Karpas-422 (cell line): Measurements from ENCODE around the gene TCF7L2. TPM values are rescaled to one million over a fixed set of nuclear protein-coding genes. Genes with fewer than 3 reads are reported as not detected.
"Not testable (repeated sequence)": the region's sequence is repeated elsewhere in the genome, so short reads cannot be mapped to it uniquely, and the experiment has no call there.

ENCODE experiments used
- DNase-seq: peaks from one replicate; pipeline ENCODE4 v3.0.0-alpha.2; 2015
- H2AFZ ChIP-seq: fragments of 200-600 bp; sonication (generic); 2 replicates; pipeline ENCODE4 v1.6.1; 2014; ENCODE audit warnings: antibody characterized with exemption, low read length, mixed read lengths
- H3K27ac ChIP-seq: fragments of 200-600 bp; sonication (generic); 2 replicates; pipeline ENCODE4 v1.5.1; 2014; ENCODE audit warnings: mild to moderate bottlenecking, low read length, moderate library complexity
- H3K27me3 ChIP-seq: fragments of 200-600 bp; sonication (generic); 2 replicates; pipeline ENCODE4 v1.6.1; 2014; ENCODE audit warnings: low read length, mixed read lengths
- H3K36me3 ChIP-seq: fragments of 200-600 bp; sonication (generic); 2 replicates; pipeline ENCODE4 v1.6.1; 2014; ENCODE audit warnings: low read length, mixed read lengths; ENCODE audit not compliant: insufficient read depth
- H3K4me1 ChIP-seq: fragments of 200-600 bp; sonication (generic); 2 replicates; pipeline ENCODE4 v1.6.1; 2014; ENCODE audit warnings: mild to moderate bottlenecking, low read length, mixed read lengths
- H3K4me2 ChIP-seq: fragments of 200-600 bp; sonication (generic); 2 replicates; pipeline ENCODE4 v1.6.1; 2014; ENCODE audit warnings: low read length, low read depth, mild to moderate bottlenecking; ENCODE audit not compliant: poor library complexity, severe bottlenecking
- H3K4me3 ChIP-seq: fragments of 200-600 bp; sonication (generic); 2 replicates; pipeline ENCODE4 v1.5.1; 2014; ENCODE audit warnings: mild to moderate bottlenecking, antibody characterized with exemption, low read length, mixed read lengths
- H3K79me2 ChIP-seq: fragments of 200-600 bp; sonication (generic); 2 replicates; pipeline ENCODE4 v1.6.1; 2014; ENCODE audit warnings: mild to moderate bottlenecking, low read length, mixed read lengths
- H3K9ac ChIP-seq: fragments of 200-600 bp; sonication (generic); 2 replicates; pipeline ENCODE4 v1.6.0; 2014; ENCODE audit warnings: low read length
- H3K9me2 ChIP-seq: fragments of 200-600 bp; sonication (generic), shearing (Covaris generic); replicated peaks from 2 replicates; pipeline ENCODE4 v1.6.0; 2014; ENCODE audit warnings: mild to moderate bottlenecking, low read length, moderate library complexity; ENCODE audit not compliant: insufficient read depth
- H3K9me3 ChIP-seq: fragments of 300-700, 200-600 bp; sonication (generic); 2 replicates; pipeline ENCODE4 v1.6.1; 2014; ENCODE audit warnings: low read length, mixed read lengths
- H4K20me1 ChIP-seq: fragments of 200-600 bp; sonication (generic); 2 replicates; pipeline ENCODE4 v1.6.1; 2014; ENCODE audit warnings: mild to moderate bottlenecking, antibody characterized with exemption, low read length, low read depth; ENCODE audit not compliant: insufficient read depth
- total RNA-seq: library from RNA; depleted of rRNA; stranded (reverse); fragments of >200 nt; shearing (Covaris generic); gene quantifications from 2 replicates; pipeline ENCODE4 v1.2.3, GENCODE V29; 2014; ENCODE audit warnings: low replicate concordance

TCF7L2 gene
- total RNA-seq, 1 experiment from 2014 or later = not detected

GRCh38 chr10:113108948-113109347 lies 158.9 kb downstream of the TCF7L2 start:
- no peaks in the 10 kb centered on the region for H3K27me3 ChIP-seq
- H3K4me2 ChIP-seq = no peak overlapping the region
- H3K4me1 ChIP-seq = no peaks in the 10 kb centered on the region
- H3K9ac ChIP-seq = no peak overlapping the region
- no peak for DNase-seq
- no peaks in the 10 kb centered on the region for H3K79me2 ChIP-seq
- H3K9me2 ChIP-seq = no peaks in the 10 kb centered on the region
- H4K20me1 ChIP-seq = no peaks in the 10 kb centered on the region
- H3K27ac ChIP-seq = no peak overlapping the region
- H3K4me3 ChIP-seq = no peak overlapping the region
- no peaks in the 10 kb centered on the region for H3K9me3 ChIP-seq
- H3K36me3 ChIP-seq = no peaks in the 10 kb centered on the region
- H2AFZ ChIP-seq = no peak overlapping the region

- not testable (repeated sequence) for H4K20me1 ChIP-seq, H3K79me2 ChIP-seq
Measured at GRCh38 chr10:113109482-113109881, 159.4 kb downstream of the TCF7L2 start.

GRCh38 chr10:113111260-113111659 lies 161.2 kb downstream of the TCF7L2 start:
- Histone ChIP-seq H3K4me1 (no peaks in the 10 kb centered on the region), H4K20me1 (no peaks in the 10 kb centered on the region), H2AFZ (no peak overlapping the region), H3K79me2 (no peaks in the 10 kb centered on the region), H3K27ac (no peak overlapping the region), H3K27me3 (no peaks in the 10 kb centered on the region), H3K9ac (no peak overlapping the region), H3K9me3 (no peaks in the 10 kb centered on the region), H3K9me2 (no peaks in the 10 kb centered on the region), H3K36me3 (no peaks in the 10 kb centered on the region), H3K4me2 (no peak overlapping the region), H3K4me3 (no peak overlapping the region)
- DNase-seq = no peak

More at GRCh38 chr10:113109482-113109881, 159.4 kb downstream of the TCF7L2 start:
- H3K4me2 ChIP-seq, H3K9ac ChIP-seq, H3K4me3 ChIP-seq, H3K27me3 ChIP-seq, H3K36me3 ChIP-seq, H3K9me2 ChIP-seq, H3K4me1 ChIP-seq, DNase-seq, H3K27ac ChIP-seq, H2AFZ ChIP-seq, H3K9me3 ChIP-seq: not testable (repeated sequence)

- Histone ChIP-seq H3K79me2 (no peaks in the 10 kb centered on the region), H3K9me2 (no peaks in the 10 kb centered on the region), H3K4me1 (no peaks in the 10 kb centered on the region), H3K9ac (no peak overlapping the region), H3K4me2 (no peak overlapping the region), H3K36me3 (no peaks in the 10 kb centered on the region), H3K4me3 (no peak overlapping the region), H2AFZ (no peak overlapping the region), H3K27me3 (no peaks in the 10 kb centered on the region), H4K20me1 (no peaks in the 10 kb centered on the region), H3K27ac (no peak overlapping the region), H3K9me3 (no peaks in the 10 kb centered on the region)
- DNase-seq = no peak
Measured at GRCh38 chr10:113111900-113112853, 162.1 kb downstream of the TCF7L2 start.

- Histone ChIP-seq H3K9ac (no peak overlapping the region), H3K27me3 (no peaks in the 10 kb centered on the region), H3K79me2 (no peaks in the 10 kb centered on the region), H3K4me1 (no peaks in the 10 kb centered on the region), H3K4me3 (no peak overlapping the region), H3K36me3 (no peaks in the 10 kb centered on the region), H4K20me1 (no peaks in the 10 kb centered on the region), H3K9me3 (no peaks in the 10 kb centered on the region), H3K27ac (no peak overlapping the region), H3K4me2 (no peak overlapping the region), H3K9me2 (no peaks in the 10 kb centered on the region), H2AFZ (no peak overlapping the region)
- DNase-seq = no peak
Measured at GRCh38 chr10:113113241-113113640, 163.2 kb downstream of the TCF7L2 start.

GRCh38 chr10:113113918-113114317 lies 163.9 kb downstream of the TCF7L2 start:
- Histone ChIP-seq H3K79me2 (no peaks in the 10 kb centered on the region), H3K9ac (no peak overlapping the region), H3K9me3 (no peaks in the 10 kb centered on the region), H2AFZ (no peak overlapping the region), H3K36me3 (no peaks in the 10 kb centered on the region), H3K4me1 (no peaks in the 10 kb centered on the region), H3K4me3 (no peak overlapping the region), H3K27me3 (no peaks in the 10 kb centered on the region), H3K4me2 (no peak overlapping the region), H3K27ac (no peak overlapping the region), H4K20me1 (no peaks in the 10 kb centered on the region), H3K9me2 (no peaks in the 10 kb centered on the region)
- no peak for DNase-seq

GRCh38 chr10:113115556-113115955 lies 165.5 kb downstream of the TCF7L2 start:
- Histone ChIP-seq H3K4me2 (no peak overlapping the region), H3K9ac (no peak overlapping the region), H3K27ac (no peak overlapping the region), H3K4me1 (no peaks in the 10 kb centered on the region), H3K27me3 (no peaks in the 10 kb centered on the region), H4K20me1 (no peaks in the 10 kb centered on the region), H3K79me2 (no peaks in the 10 kb centered on the region), H3K36me3 (no peaks in the 10 kb centered on the region), H2AFZ (no peak overlapping the region), H3K9me2 (no peaks in the 10 kb centered on the region), H3K9me3 (no peaks in the 10 kb centered on the region), H3K4me3 (no peak overlapping the region)
- no peak for DNase-seq

- Histone ChIP-seq H3K9me2 (no peaks in the 10 kb centered on the region), H3K4me3 (no peak overlapping the region), H3K27me3 (no peaks in the 10 kb centered on the region), H2AFZ (no peak overlapping the region), H3K9me3 (no peaks in the 10 kb centered on the region), H3K4me2 (no peak overlapping the region), H3K79me2 (no peaks in the 10 kb centered on the region), H3K9ac (no peak overlapping the region), H3K4me1 (no peaks in the 10 kb centered on the region), H3K27ac (no peak overlapping the region), H3K36me3 (no peaks in the 10 kb centered on the region), H4K20me1 (no peaks in the 10 kb centered on the region)
- DNase-seq = no peak
Measured at GRCh38 chr10:113118882-113119281, 168.8 kb downstream of the TCF7L2 start.
